Left ventricle myocardium superior (tissue), 1 donor: ENCODE measurements around the gene MUC3A. TPM values are rescaled to one million over a fixed set of nuclear protein-coding genes. Genes with fewer than 3 reads are reported as not detected.

Experiments used
- ATAC-seq: fragments of 200-7000 bp; cut with Tn5 transposase; one replicate; pipeline ENCODE4 v1.9.1; 2020; ENCODE audit warnings: mild to moderate bottlenecking, moderate library complexity
- DNase-seq: peaks from one replicate; pipeline ENCODE4 v3.0.0-alpha.2; 2020
- intact Hi-C: fragments of 100-400 bp; cut with micrococcal nuclease; formaldehyde crosslinking; loops from one replicate; pipeline ENCODE4 v1.11.0; 2022
- total RNA-seq: library from RNA; stranded (reverse); fragmentation: NEBNext Ultra II Directional; extraction: Animal tissue kit (Norgen Biotek cat#: 25700); gene quantifications from one replicate; pipeline ENCODE4 v1.2.1, GENCODE V29; 2021
- donor health status: DM: no; HTN: yes; CAD: no; lungs with severe emphysema.

The MUC3A gene
- total RNA-seq, 1 donor from 2014 or later: 0.57 TPM

GRCh38 chr7:100944138-100944537 is 5.2 kb upstream of the MUC3A start:
- intact Hi-C loops: no loop called here

GRCh38 chr7:100946111-100946510 is 3.2 kb upstream of the MUC3A start:
- no peak for DNase-seq
- no peak for ATAC-seq
- intact Hi-C loops: no loop called here

More at GRCh38 chr7:100944138-100944537, 5.2 kb upstream of the MUC3A start:
- no peak for DNase-seq
- no peak for ATAC-seq

DNA sequence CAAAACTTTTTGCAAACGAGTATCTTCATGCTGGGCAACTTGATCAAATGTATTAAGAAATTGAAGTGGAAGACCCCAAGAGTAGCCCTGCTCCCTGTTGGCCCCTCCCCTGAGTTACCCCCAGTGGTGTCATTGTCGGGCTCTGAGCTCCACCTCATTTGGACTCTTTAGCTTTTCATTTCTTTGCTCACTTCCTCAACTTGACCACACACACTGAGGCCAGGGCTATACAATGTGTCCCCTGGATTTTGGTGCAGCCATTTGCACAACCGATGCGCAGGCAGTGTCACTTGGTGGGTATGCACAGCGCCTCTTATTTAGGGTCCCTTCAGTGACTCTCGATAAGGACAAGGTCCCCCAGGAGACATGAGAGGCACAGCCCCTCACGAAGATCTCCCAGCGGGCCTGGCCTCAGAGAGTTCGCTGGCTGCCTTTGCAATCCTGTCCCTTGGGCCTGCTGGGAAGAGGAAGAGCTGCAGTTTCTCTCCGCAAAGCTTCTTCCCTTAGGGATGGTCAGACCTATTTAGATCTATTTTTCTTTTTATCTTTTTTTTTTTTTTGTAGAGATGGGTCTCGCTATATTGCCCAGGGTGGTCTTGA is 2.5 kb upstream of the MUC3A start:
- peak; percentile 50 for DNase-seq
- peak; percentile 44 for ATAC-seq
- intact Hi-C loops: no loop called here

DNA sequence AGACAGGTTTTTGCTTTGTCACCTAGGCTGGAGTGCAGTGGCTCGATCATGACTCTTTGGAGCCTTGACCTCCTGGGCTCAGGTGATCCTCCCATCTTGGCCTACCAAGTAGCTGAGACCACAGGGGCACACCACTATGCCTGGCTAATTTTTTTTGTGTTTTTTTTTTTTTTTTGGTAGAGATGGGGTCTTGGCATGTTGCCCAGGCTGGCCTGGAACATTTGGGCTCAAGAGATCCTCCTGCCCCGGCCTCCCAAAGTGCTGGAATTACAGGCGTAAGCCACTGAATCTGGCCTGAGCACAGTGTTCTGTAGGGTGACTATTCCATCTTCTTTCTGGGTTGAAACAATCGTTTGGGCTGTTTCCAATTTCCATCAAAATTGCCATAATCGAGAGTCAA is 1.5 kb upstream of the MUC3A start:
- no peak for ATAC-seq
- DNase-seq: no peak
- intact Hi-C loops: no loop called here

DNA sequence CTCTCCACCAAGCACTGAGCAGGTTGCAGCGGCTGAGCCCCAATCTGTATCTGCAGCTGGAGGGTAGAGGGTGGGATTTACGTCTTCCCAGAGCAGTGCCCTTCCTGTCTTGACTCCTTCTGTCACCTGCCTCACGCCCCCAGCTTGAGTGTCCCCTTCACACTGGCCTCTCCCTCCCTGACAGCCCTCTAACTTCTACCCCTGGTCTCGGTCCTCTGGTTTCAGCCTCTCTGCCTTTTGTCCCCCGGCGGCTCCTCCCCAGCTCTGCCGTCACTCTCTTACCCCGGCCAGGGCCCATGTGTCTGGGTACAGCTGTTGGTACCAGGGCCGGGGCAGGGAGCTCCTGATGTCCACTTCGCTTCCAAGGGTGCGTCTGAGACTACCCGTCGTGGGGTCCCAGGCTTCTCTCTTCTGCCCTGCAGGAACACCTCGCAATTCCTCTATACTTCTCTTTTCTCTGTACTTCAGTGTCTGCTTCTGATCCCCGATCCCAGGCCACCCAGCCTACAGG is 654 bp downstream of the MUC3A start:
- DNase-seq (no peak), ATAC-seq (no peak)
- intact Hi-C loops: no loop called here

DNA sequence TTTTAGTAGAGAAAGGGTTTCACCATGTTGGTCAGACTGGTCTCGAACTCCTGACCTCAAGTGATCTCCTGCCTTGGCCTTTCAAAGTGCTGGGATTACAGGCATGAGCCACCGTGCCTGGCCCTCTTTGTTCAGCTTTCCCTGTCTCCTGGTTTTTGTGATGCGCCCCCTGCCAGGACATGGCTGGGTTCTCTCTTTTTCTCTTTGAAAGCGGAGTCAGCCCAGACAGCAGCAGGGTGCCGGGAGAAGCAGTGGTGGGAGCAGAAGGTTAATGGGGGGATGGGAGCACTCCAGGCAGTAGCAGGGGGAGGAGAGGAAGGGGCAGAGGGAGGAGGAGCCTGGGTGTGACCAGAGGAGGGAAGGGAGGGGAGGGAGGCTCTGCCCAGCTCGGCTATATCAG is 1.8 kb downstream of the MUC3A start:
- intact Hi-C loops: no loop called here
- DNase-seq (no peak), ATAC-seq (no peak)

GRCh38 chr7:100951888-100952560 is 2.7 kb downstream of the MUC3A start:
- ATAC-seq: no peak
- intact Hi-C loops: no loop called here
- no peak for DNase-seq

GRCh38 chr7:100952641-100953040 is 3.3 kb downstream of the MUC3A start:
- no peak for ATAC-seq
- intact Hi-C loops: no loop called here
- DNase-seq: no peak

DNA sequence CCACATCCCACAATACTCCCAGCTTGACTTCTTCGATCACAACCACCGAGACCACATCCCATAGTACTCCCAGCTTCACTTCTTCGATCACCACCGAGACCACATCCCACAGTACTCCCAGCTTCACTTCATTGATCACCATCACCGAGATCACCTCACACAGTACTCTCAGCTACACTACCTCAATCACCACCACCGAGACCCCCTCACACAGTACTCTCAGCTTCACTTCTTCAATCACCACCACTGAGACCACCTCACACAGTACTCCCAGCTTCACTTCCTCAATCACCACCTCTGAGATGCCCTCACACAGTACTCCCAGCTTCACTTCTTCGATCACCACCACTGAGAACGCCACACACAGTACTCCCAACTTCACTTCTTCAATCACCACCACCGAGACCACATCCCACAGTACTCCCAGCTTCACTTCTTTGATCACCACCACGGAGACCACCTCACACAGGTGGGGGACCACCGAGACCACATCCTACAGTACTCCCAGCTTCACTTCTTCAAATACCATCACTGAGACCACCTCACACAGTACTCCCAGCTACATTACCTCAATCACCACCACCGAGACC is 8.6 kb downstream of the MUC3A start:
- intact Hi-C loops: no loop called here
- no peak for DNase-seq
- ATAC-seq: no peak

DNA sequence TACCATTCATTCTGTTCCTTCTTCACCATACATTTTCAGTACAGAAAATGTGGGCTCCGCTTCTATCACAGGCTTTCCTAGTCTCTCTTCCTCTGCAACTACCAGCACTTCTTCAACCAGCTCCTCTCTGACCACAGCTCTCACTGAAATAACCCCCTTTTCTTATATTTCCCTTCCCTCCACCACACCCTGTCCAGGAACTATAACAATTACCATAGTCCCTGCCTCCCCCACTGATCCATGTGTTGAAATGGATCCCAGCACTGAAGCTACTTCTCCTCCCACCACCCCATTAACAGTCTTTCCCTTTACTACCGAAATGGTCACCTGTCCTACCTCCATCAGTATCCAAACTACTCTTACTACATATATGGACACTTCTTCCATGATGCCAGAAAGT is 10.6 kb downstream of the MUC3A start:
- intact Hi-C loops: no loop called here
- ATAC-seq: no peak
- no peak for DNase-seq

DNA sequence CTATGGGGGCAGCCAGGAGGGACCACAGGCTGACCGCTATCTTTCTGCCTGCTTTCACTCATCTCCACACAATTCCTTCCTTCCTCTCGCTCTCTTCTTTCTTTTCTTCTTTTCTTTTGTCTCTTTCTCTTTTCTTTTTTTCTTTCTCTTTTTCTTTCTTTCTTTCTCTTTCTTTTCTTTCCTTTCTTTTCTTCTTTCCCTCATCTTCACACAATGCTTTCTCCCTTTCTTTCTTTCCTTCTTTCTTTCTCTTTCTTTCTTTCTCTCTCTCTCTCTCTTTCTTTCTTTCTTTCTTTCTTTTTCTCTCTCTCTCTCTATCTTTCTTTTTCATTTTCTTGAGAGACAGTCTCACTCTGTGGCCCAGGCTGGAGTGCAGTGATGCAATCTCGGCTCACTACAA is 13.2 kb downstream of the MUC3A start:
- no peak for ATAC-seq
- DNase-seq: no peak
- intact Hi-C loops: no loop called here

- no peak for DNase-seq
- ATAC-seq: no peak
- intact Hi-C loops: no loop called here
Observed at GRCh38 chr7:100963386-100963785, 14.1 kb downstream of the MUC3A start.

DNA sequence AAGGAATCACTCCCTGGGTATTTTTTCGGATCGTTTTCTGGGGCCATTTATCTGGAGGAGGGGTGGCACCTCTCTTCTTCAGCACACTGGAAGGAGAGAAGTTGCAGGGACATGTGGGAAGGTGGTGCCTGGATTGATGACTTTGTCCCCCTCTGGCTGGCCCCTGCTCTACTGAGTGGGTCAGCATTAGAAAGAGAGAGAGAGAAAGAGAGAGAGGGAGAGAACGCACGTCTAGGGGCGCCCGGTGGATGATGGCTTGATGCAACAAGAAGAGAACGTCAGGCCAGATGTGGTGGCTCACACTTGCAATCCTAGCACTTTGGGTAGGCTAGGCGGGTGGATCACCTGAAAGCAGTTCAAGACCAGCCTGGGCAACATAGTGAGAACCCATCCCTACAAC is 14.5 kb downstream of the MUC3A start:
- intact Hi-C loops: no loop called here
- DNase-seq (no peak), ATAC-seq (no peak)

DNA sequence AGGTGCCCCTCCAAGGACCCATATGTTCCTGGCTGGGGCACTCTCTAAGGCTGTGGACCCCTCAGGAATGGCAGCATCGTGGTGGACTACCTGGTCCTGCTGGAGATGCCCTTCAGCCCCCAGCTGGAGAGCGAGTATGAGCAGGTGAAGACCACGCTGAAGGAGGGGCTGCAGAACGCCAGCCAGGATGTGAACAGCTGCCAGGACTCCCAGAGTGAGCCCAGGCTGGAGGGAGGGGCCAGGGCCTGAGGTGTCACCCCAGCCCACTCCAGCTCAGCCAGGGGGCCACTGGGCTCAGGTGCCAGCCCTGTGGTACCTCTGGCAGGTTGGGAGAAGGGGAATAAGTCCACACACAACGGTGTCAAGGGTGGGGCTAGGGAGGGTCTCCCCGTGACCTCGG is 15.3 kb downstream of the MUC3A start:
- intact Hi-C loops: no loop called here
- ATAC-seq: no peak

GRCh38 chr7:100965045-100965722 is 15.8 kb downstream of the MUC3A start:
- no peak for DNase-seq
- intact Hi-C loops: no loop called here
- ATAC-seq: no peak

More for the DNA sequence above, 15.3 kb downstream of the MUC3A start:
- no peak for DNase-seq

DNA sequence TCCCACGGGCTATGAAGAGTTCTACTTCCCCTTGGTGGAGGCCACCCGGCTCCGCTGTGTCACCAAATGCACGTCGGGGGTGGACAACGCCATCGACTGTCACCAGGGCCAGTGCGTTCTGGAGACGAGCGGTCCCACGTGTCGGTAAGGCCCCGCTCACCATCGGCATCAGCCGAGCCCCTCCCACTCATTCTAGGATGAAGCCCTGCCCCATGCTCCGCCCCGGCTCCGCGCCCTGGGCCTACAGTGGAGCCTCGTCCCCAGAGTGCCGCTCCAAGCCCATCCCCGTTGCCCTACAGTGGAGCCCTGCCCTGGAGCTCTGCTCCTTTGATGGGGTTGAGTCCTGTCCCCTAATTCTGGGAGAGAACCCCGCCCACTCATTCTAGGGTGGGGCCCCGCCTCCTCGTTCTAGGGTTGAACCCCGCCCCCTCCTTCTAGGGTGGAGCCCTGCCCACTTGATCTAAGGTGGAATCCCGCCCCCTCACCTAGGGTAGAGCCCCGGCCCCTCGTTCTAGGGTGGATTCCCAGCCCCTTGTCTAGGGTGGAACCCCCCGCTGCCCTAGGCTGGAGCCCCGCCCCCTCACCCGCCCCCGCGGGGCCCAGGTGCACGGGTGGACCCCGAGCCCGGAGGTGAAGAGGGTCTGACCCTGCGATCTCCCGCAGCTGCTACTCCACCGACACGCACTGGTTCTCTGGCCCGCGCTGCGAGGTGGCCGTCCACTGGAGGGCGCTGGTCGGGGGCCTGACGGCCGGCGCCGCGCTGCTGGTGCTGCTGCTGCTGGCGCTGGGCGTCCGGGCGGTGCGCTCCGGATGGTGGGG is 16.6 kb downstream of the MUC3A start:
- ATAC-seq (peak; percentile 71), DNase-seq (peak; percentile 76)
- intact Hi-C loops: no loop called here

GRCh38 chr7:100966542-100967291 is 17.4 kb downstream of the MUC3A start:
- intact Hi-C loops: no loop called here
- ATAC-seq (no peak), DNase-seq (peak; percentile 33)

- intact Hi-C loops: no loop called here
- DNase-seq (no peak), ATAC-seq (no peak)
Observed at GRCh38 chr7:100967292-100967863, 18.0 kb downstream of the MUC3A start.
